Esophagus muscularis mucosa (tissue), 4 donors: ENCODE measurements around the gene MTA3. TPM values are rescaled to one million over a fixed set of nuclear protein-coding genes. Genes with fewer than 3 reads are reported as not detected.
"Not testable (repeated sequence)": the region's sequence is repeated elsewhere in the genome, so short reads cannot be mapped to it uniquely, and the experiment has no call there.

ENCODE experiments used
- DNase-seq: peaks from one replicate; pipeline ENCODE4 v3.0.0-alpha.2; 2017; ENCODE audit errors: extremely low spot score
- H3K27ac ChIP-seq, 4 donors: fragments of 200-600 bp; sonication (generic); replicated peaks in 1 of 4; 1 replicate in 3 of 4; 2 replicates in 1 of 4; pipeline ENCODE4 v1.5.1; 2016 to 2019; ENCODE audit warnings: mild to moderate bottlenecking in 1 of 4
- H3K27me3 ChIP-seq, 4 donors: fragments of 200-600 bp; sonication (generic); one replicate each; pipeline versions ENCODE4 v1.5.1 to v1.6.0; 2016 to 2019
- H3K36me3 ChIP-seq, 4 donors: fragments of 200-600 bp; sonication (generic); one replicate each; pipeline ENCODE4 v1.5.1; 2016 to 2019
- H3K4me1 ChIP-seq, 4 donors: fragments of 200-600 bp; sonication (generic); one replicate each; pipeline ENCODE4 v1.5.1; 2016 to 2019
- H3K4me3 ChIP-seq, 4 donors: fragments of 200-600 bp; sonication (generic); 1 replicate in 2 of 4; 2 replicates in 2 of 4; pipeline ENCODE4 v1.5.1; 2016 to 2019; ENCODE audit warnings: mild to moderate bottlenecking in 4 of 4, moderate library complexity in 1 of 4
- H3K9me3 ChIP-seq, 4 donors: fragments of 200-600 bp; sonication (generic); 1 replicate in 3 of 4; 2 replicates in 1 of 4; pipeline ENCODE4 v1.5.1; 2016 to 2019
- CTCF ChIP-seq, 3 experiments: fragments of 200-600 bp in 2 of 3; fragments of 450-650 bp in 1 of 3; sonication (generic) in 2 of 3; IDR thresholded peaks; one replicate each; pipeline ENCODE4 v1.5.1; 2017 to 2019; ENCODE audit warnings: antibody characterized with exemption in 3 of 3, mild to moderate bottlenecking in 2 of 3, moderate library complexity in 1 of 3
- EP300 ChIP-seq: sonication (generic); formaldehyde crosslinking; IDR thresholded peaks from one replicate; pipeline ENCODE4 v1.6.1; 2017; ENCODE audit warnings: antibody characterized with exemption
- POLR2A ChIP-seq: fragments of 450-650 bp; IDR thresholded peaks from one replicate; pipeline ENCODE4 v1.6.1; 2017; ENCODE audit warnings: antibody characterized with exemption, moderate library complexity, mild to moderate bottlenecking, low read depth
- POLR2AphosphoS5 ChIP-seq, 2 donors: sonication (generic); formaldehyde crosslinking; IDR thresholded peaks; one replicate each; pipeline ENCODE4 v1.6.1; 2017; ENCODE audit warnings: antibody characterized with exemption in 2 of 2
- WGBS: methylation state at CpG from one replicate; pipeline ENCODE4 v1.1.5; 2018; 5-methylcytosine and 5-hydroxymethylcytosine counted together
- intact Hi-C: fragments of 100-400 bp; cut with DNase I; formaldehyde crosslinking; loops from one replicate; pipeline ENCODE4 v1.15.1; 2023
- total RNA-seq, 4 donors: library from RNA; depleted of rRNA; stranded (reverse); fragments of >200 nt; gene quantifications; one replicate each; pipeline versions ENCODE4 v1.1.0 to v1.2.1, GENCODE V29; 2016

Gene MTA3
- total RNA-seq, 4 donors from 2014 or later, result 20.5 to 27.7 (median 24.3) TPM

GRCh38 chr2:42581257-42581656 is 12.8 kb downstream of the MTA3 start:
- no peaks in the 10 kb centered on the region for H3K9me3 ChIP-seq
- TF ChIP-seq EP300, result no peak
- DNase-seq, result no peak
- 95% methylated on average over 6 of the region's 6 CpGs for WGBS
- H3K36me3 ChIP-seq, result peaks cover 0 to 46% (median 37%) of the 10 kb centered on the region in 4 donors
- intact Hi-C loops, result no loop called here
- no peak overlapping the region for H3K4me3 ChIP-seq
- H3K27ac ChIP-seq, result no peak overlapping the region
- H3K4me1 ChIP-seq, result peaks cover 0 to 11% (median 7%) of the 10 kb centered on the region in 4 donors
- H3K27me3 ChIP-seq, result no peaks in the 10 kb centered on the region

GRCh38 chr2:42584628-42585027 is 16.2 kb downstream of the MTA3 start:
- H3K4me1 ChIP-seq, H3K27ac ChIP-seq, H3K4me3 ChIP-seq, H3K27me3 ChIP-seq, intact Hi-C loops, DNase-seq, H3K9me3 ChIP-seq: not testable (repeated sequence)
- peaks cover 0 to 36% (median 28%) of the 10 kb centered on the region in 4 donors for H3K36me3 ChIP-seq
- WGBS, result 99% methylated on average over 3 of the region's 3 CpGs

GRCh38 chr2:42585779-42586178 is 17.3 kb downstream of the MTA3 start:
- DNase-seq, result no peak
- no peak for TF ChIP-seq POLR2A
- TF ChIP-seq EP300, result no peak
- no peaks in the 10 kb centered on the region for H3K4me1 ChIP-seq
- peaks cover 0 to 24% (median 16%) of the 10 kb centered on the region in 4 donors for H3K36me3 ChIP-seq
- H3K4me3 ChIP-seq, result no peak overlapping the region
- 88% methylated on average over 4 of the region's 4 CpGs for WGBS
- H3K27ac ChIP-seq, result no peak overlapping the region
- H3K27me3 ChIP-seq, result no peaks in the 10 kb centered on the region
- H3K9me3 ChIP-seq, result no peaks in the 10 kb centered on the region
- intact Hi-C loops, result no loop called here

GRCh38 chr2:42587526-42588117 is 19.2 kb downstream of the MTA3 start:
- no peak overlapping the region for H3K4me3 ChIP-seq
- no peak for DNase-seq
- H3K27ac ChIP-seq, result no peak overlapping the region
- no peaks in the 10 kb centered on the region for H3K27me3 ChIP-seq
- WGBS, result 92% methylated on average over 4 of the region's 4 CpGs
- no peaks in the 10 kb centered on the region for H3K4me1 ChIP-seq
- no peak for TF ChIP-seq POLR2AphosphoS5 (IDR thresholded peaks at IDR 0.05)
- intact Hi-C loops, result no loop called here
- H3K9me3 ChIP-seq, result no peaks in the 10 kb centered on the region
- peaks cover 0 to 7% (median 3%) of the 10 kb centered on the region in 4 donors for H3K36me3 ChIP-seq

GRCh38 chr2:42588121-42588520 is 19.7 kb downstream of the MTA3 start:
- DNase-seq, result no peak
- Histone ChIP-seq H3K27ac (no peak overlapping the region), H3K36me3 (peaks cover 0 to 5% (median 0%) of the 10 kb centered on the region in 4 donors), H3K27me3 (no peaks in the 10 kb centered on the region), H3K4me3 (no peak overlapping the region), H3K9me3 (no peaks in the 10 kb centered on the region), H3K4me1 (no peaks in the 10 kb centered on the region)
- WGBS, result 100% methylated on average over 1 of the region's 1 CpG
- TF ChIP-seq EP300, result no peak
- TF ChIP-seq POLR2AphosphoS5 (IDR thresholded peaks at IDR 0.05), result no peak
- TF ChIP-seq CTCF (IDR thresholded peaks at IDR 0.05), result no peak
- TF ChIP-seq POLR2A, result no peak
- intact Hi-C loops, result no loop called here

- Histone ChIP-seq H3K27me3 (no peaks in the 10 kb centered on the region), H3K27ac (no peak overlapping the region), H3K4me1 (no peaks in the 10 kb centered on the region), H3K4me3 (no peak overlapping the region), H3K36me3 (peaks cover 0 to 5% (median 0%) of the 10 kb centered on the region in 4 donors), H3K9me3 (no peaks in the 10 kb centered on the region)
- WGBS, result 84% methylated on average over 2 of the region's 2 CpGs
- intact Hi-C loops, result no loop called here
- no peak for TF ChIP-seq EP300
- no peak for TF ChIP-seq POLR2A
- no peak for TF ChIP-seq POLR2AphosphoS5 (IDR thresholded peaks at IDR 0.05)
- no peak for TF ChIP-seq CTCF (IDR thresholded peaks at IDR 0.05)
- DNase-seq, result no peak
Observed at GRCh38 chr2:42590176-42590575, 21.7 kb downstream of the MTA3 start.

GRCh38 chr2:42593282-42593681 is 24.9 kb downstream of the MTA3 start:
- H3K4me1 ChIP-seq, result no peaks in the 10 kb centered on the region
- intact Hi-C loops, result no loop called here
- no peaks in the 10 kb centered on the region for H3K36me3 ChIP-seq
- DNase-seq, result no peak
- H3K4me3 ChIP-seq, result no peak overlapping the region
- TF ChIP-seq EP300 (no peak), POLR2AphosphoS5 (IDR thresholded peaks at IDR 0.05) (no peak), CTCF (IDR thresholded peaks at IDR 0.05) (no peak), POLR2A (no peak)
- no peak overlapping the region for H3K27ac ChIP-seq
- WGBS, result 92% methylated on average over 5 of the region's 5 CpGs
- no peaks in the 10 kb centered on the region for H3K27me3 ChIP-seq
- no peaks in the 10 kb centered on the region for H3K9me3 ChIP-seq
